ENCODE data around the gene CCNE1. TPM values are rescaled to one million over a fixed set of nuclear protein-coding genes. Genes with fewer than 3 reads are reported as not detected.

CCNE1 gene
- total RNA-seq, 3 donors from 2014 or later (not counting 1 experiment from before 2014, with no cell fraction given), result 2.6 to 6.7 (median 2.9) TPM

- Histone ChIP-seq H3K9me3 (ENCODE audit: control insufficient read depth, insufficient read depth, low read length) (no peaks in the 10 kb centered on the region), H3K36me3 (ENCODE audit: control insufficient read depth, insufficient read depth, low read length) (no peaks in the 10 kb centered on the region), H3K4me3 (ENCODE audit: low read length) (no peak overlapping the region), H3K27ac (ENCODE audit: low read length) (no peak overlapping the region), H3K27me3 (ENCODE audit: control insufficient read depth, insufficient read depth, low read length) (no peaks in the 10 kb centered on the region), H3K4me1 (ENCODE audit: control insufficient read depth, insufficient read depth, low read length) (peaks cover 6% of the 10 kb centered on the region)
- Mint-ChIP-seq H3K27ac (no peak overlapping the region), H3K9me3 (no peaks in the 10 kb centered on the region), H3K27me3 (ENCODE audit: low read depth in 2 of 2) (no peaks in the 10 kb centered on the region), H3K36me3 (no peaks in the 10 kb centered on the region), H3K4me3 (no peak overlapping the region), H3K4me1 (peaks cover 0 to 9% of the 10 kb centered on the region in 2 donors)
- DNase-seq (no peak), ATAC-seq (no peak)
- no peak for TF ChIP-seq CTCF (IDR thresholded peaks at IDR 0.05)
- intact Hi-C loops (cut with micrococcal nuclease), result no loop called here
- WGBS (ENCODE audit: insufficient coverage), result 90% methylated on average over 10 of the region's 10 CpGs
Observed at GRCh38 chr19:29806098-29806866, 5.5 kb upstream of the CCNE1 start.

- 95% methylated on average over 6 of the region's 6 CpGs for WGBS (ENCODE audit: insufficient coverage)
- Mint-ChIP-seq H3K27me3 (ENCODE audit: low read depth in 2 of 2) (no peaks in the 10 kb centered on the region), H3K4me1 (peaks cover 0 to 9% of the 10 kb centered on the region in 2 donors), H3K36me3 (no peaks in the 10 kb centered on the region), H3K9me3 (no peaks in the 10 kb centered on the region), H3K4me3 (no peak overlapping the region), H3K27ac (no peak overlapping the region)
- intact Hi-C loops (cut with micrococcal nuclease), result no loop called here
- Histone ChIP-seq H3K9me3 (ENCODE audit: control insufficient read depth, insufficient read depth, low read length) (no peaks in the 10 kb centered on the region), H3K27ac (ENCODE audit: low read length) (no peak overlapping the region), H3K27me3 (ENCODE audit: control insufficient read depth, insufficient read depth, low read length) (no peaks in the 10 kb centered on the region), H3K36me3 (ENCODE audit: control insufficient read depth, insufficient read depth, low read length) (no peaks in the 10 kb centered on the region), H3K4me1 (ENCODE audit: control insufficient read depth, insufficient read depth, low read length) (peaks cover 6% of the 10 kb centered on the region), H3K4me3 (ENCODE audit: low read length) (no peak overlapping the region)
- ATAC-seq (no peak), DNase-seq (no peak)
- no peak for TF ChIP-seq CTCF (IDR thresholded peaks at IDR 0.05)
Observed at GRCh38 chr19:29807178-29807577, 4.6 kb upstream of the CCNE1 start.

DNA sequence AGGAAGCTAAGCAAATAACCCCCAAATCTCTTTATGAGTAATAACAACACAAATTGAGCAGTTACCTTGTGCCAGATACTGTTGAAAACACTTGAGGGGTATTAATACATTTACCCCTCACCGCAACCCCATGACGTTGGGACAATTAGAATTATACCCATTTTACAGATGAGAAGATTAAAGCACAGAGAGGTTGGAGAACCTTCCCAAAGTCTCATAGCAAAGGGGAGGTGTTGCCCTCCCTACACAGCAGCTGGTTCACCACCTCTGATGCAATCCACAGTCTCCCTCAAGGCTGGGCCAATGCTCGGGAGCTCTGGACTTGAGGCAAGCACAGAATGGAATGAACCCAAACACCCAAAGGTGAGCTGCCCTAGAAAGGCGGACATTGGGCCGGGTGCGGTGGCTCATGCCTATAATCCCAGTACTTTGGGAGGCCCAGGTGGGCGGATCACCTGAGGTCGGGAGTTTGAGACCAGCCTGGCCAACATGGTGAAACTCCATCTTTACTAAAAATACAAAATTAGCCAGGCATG lies 3.9 kb upstream of the CCNE1 start:
- no peak overlapping the region for H3K4me3 Mint-ChIP-seq
- no peaks in the 10 kb centered on the region for H3K9me3 ChIP-seq (ENCODE audit: control insufficient read depth, insufficient read depth, low read length)
- H3K27me3 Mint-ChIP-seq (ENCODE audit: low read depth in 2 of 2), result no peaks in the 10 kb centered on the region
- intact Hi-C loops (cut with micrococcal nuclease), result no loop called here
- H3K36me3 ChIP-seq (ENCODE audit: control insufficient read depth, insufficient read depth, low read length), result no peaks in the 10 kb centered on the region
- 97% methylated on average over 6 of the region's 8 CpGs for WGBS (ENCODE audit: insufficient coverage)
- no peak overlapping the region for H3K4me3 ChIP-seq (ENCODE audit: low read length)
- no peaks in the 10 kb centered on the region for H3K9me3 Mint-ChIP-seq
- H3K4me1 Mint-ChIP-seq, result peaks cover 3 to 12% of the 10 kb centered on the region in 2 donors
- no peak overlapping the region for H3K27ac Mint-ChIP-seq
- DNase-seq, result no peak
- no peaks in the 10 kb centered on the region for H3K36me3 Mint-ChIP-seq
- H3K27ac ChIP-seq (ENCODE audit: low read length), result no peak overlapping the region
- TF ChIP-seq CTCF (IDR thresholded peaks at IDR 0.05), result no peak
- H3K4me1 ChIP-seq (ENCODE audit: control insufficient read depth, insufficient read depth, low read length), result peaks cover 11% of the 10 kb centered on the region
- H3K27me3 ChIP-seq (ENCODE audit: control insufficient read depth, insufficient read depth, low read length), result no peaks in the 10 kb centered on the region
- no peak for ATAC-seq

Measured in natural killer cell (primary cell).